ENCODE results near the gene NTNG2. TPM values are rescaled to one million over a fixed set of nuclear protein-coding genes. Genes with fewer than 3 reads are reported as not detected.

NTNG2 gene
- total and polyA plus RNA-seq, 2 of the 13 experiments (the other 11 are each of a cell fraction or from before 2014, with no cell fraction given): 0.02 to 0.36 TPM

GRCh38 chr9:132200706-132201105 is 38.8 kb downstream of the NTNG2 start:
- DNase-seq (ENCODE audit: low spot score): no peak

More at GRCh38 chr9:132200706-132201105, 38.8 kb downstream of the NTNG2 start:
- no TSS peak for BruUV-seq (replicated peaks)
- H4K20me1 ChIP-seq (ENCODE audit: insufficient read depth, low read length): no peaks in the 10 kb centered on the region
- CTCF ChIA-PET (ENCODE audit: low intra/inter-chr PET ratio, low total read pairs): no interaction called here
- intact Hi-C loops (cut with micrococcal nuclease; ENCODE audit: unreplicated experiment): no loop called here
- peaks cover 9 to 70% of the 10 kb centered on the region in 2 experiments for H3K27me3 ChIP-seq (ENCODE audit: control insufficient read depth in 1 of 2, insufficient read depth in 2 of 2, low read length in 2 of 2)
- H2AFZ ChIP-seq (ENCODE audit: low read length): no peak overlapping the region
- POLR2A ChIA-PET: interaction anchor here (0.6 kb wide), 1 partner anchor 801 kb away, joined by 3 read pairs; no protein-coding TSS in a partner anchor
- no peak overlapping the region for H3K9ac ChIP-seq (ENCODE audit: insufficient read depth, low read depth, low read length)
- no peak overlapping the region for H3K27ac ChIP-seq (ENCODE audit: extremely low read length, insufficient read depth, low read length)
- H3K9me3 ChIP-seq (ENCODE audit: low read length): no peaks in the 10 kb centered on the region
- H3K4me3 ChIP-seq (replicated peaks in 1 of 3; ENCODE audit: insufficient read depth in 1 of 3, low read depth in 2 of 3, low read length in 3 of 3): no peak overlapping the region
- no CpG with 5 or more reads among the region's 4 CpGs for WGBS (ENCODE audit: low lambda C conversion rate)
- ATAC-seq: no peak
- no peak overlapping the region for H3K4me2 ChIP-seq (ENCODE audit: low read depth, low read length)
- no peaks in the 10 kb centered on the region for H3K36me3 ChIP-seq (replicated peaks in 1 of 2; ENCODE audit: control insufficient read depth in 1 of 2, insufficient read depth in 2 of 2, low read length in 2 of 2)
- no peak for TF ChIP-seq TCF7 (IDR thresholded peaks at IDR 0.05; ENCODE audit: low read depth)
- TF ChIP-seq ZNF407 (CRISPR knock-in tag; IDR thresholded peaks at IDR 0.05; ENCODE audit: not compliant biosample characterization): no peak
- TF ChIP-seq ZBTB20 (CRISPR knock-in tag; IDR thresholded peaks at IDR 0.05; ENCODE audit: borderline replicate concordance, low read depth): no peak
- TF ChIP-seq CREB1 (IDR thresholded peaks at IDR 0.05): no peak
- TF ChIP-seq CREB1 (CRISPR knock-in tag; IDR thresholded peaks at IDR 0.05): no peak
- TF ChIP-seq ZNF207 (IDR thresholded peaks at IDR 0.05; ENCODE audit: borderline replicate concordance): no peak
- TF ChIP-seq FOXM1 (CRISPR knock-in tag; IDR thresholded peaks at IDR 0.05): no peak
- TF ChIP-seq NCOR1 (IDR thresholded peaks at IDR 0.05; ENCODE audit: borderline replicate concordance, low read length): no peak
- no peak for TF ChIP-seq JARID2 (CRISPR knock-in tag; IDR thresholded peaks at IDR 0.05; ENCODE audit: insufficient replicate concordance)
- TF ChIP-seq MLLT10 (CRISPR knock-in tag; IDR thresholded peaks at IDR 0.05): no peak
- TF ChIP-seq ZNF234 (CRISPR knock-in tag; conservative IDR thresholded peaks at IDR 0.05): no peak
- TF ChIP-seq, protein P1, sequence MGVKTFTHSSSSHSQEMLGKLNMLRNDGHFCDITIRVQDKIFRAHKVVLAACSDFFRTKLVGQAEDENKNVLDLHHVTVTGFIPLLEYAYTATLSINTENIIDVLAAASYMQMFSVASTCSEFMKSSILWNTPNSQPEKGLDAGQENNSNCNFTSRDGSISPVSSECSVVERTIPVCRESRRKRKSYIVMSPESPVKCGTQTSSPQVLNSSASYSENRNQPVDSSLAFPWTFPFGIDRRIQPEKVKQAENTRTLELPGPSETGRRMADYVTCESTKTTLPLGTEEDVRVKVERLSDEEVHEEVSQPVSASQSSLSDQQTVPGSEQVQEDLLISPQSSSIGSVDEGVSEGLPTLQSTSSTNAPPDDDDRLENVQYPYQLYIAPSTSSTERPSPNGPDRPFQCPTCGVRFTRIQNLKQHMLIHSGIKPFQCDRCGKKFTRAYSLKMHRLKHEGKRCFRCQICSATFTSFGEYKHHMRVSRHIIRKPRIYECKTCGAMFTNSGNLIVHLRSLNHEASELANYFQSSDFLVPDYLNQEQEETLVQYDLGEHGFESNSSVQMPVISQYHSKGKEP (CRISPR knock-in tag; IDR thresholded peaks at IDR 0.05): no peak
- no peaks in the 10 kb centered on the region for H3K79me2 ChIP-seq (ENCODE audit: insufficient read depth, low read length)
- H3K4me1 ChIP-seq (ENCODE audit: insufficient read depth, low read length): no peaks in the 10 kb centered on the region
- in situ Hi-C loops (cut with HindIII; ENCODE audit: extremely low pct_ligation_motif_present, low pct_unique_long_range_greater_than_20kb): no loop called here
- no peak for FAIRE-seq

Data from HepG2 (cell line).